CD4-positive, CD25-positive, alpha-beta regulatory T cell (primary cell): ENCODE measurements around the gene C3orf49. TPM values are rescaled to one million over a fixed set of nuclear protein-coding genes. Genes with fewer than 3 reads are reported as not detected.

Experiments used
- ATAC-seq, 2 donors: fragments of 150-1000 bp; cut with Tn5 transposase; one replicate each; pipeline ENCODE4 v1.10.0; 2021; ENCODE audit warnings: low read depth in 2 of 2, moderate number of reproducible peaks in 2 of 2, moderate library complexity in 1 of 2
- DNase-seq, 3 donors: peaks; one replicate each; pipeline versions ENCODE4 v3.0.0 to v3.0.0-alpha.2; 2012 to 2022; ENCODE audit warnings: mixed read lengths in 1 of 3
- H3K27ac ChIP-seq: one replicate; pipeline ENCODE4 v1.7.0; 2013; ENCODE audit warnings: mild to moderate bottlenecking, low read length; ENCODE audit not compliant: insufficient read depth, poor library complexity, severe bottlenecking
- H3K27me3 ChIP-seq: one replicate; pipeline ENCODE4 v1.7.0; 2013; ENCODE audit warnings: low read length; ENCODE audit not compliant: control insufficient read depth, insufficient read depth
- H3K36me3 ChIP-seq: one replicate; pipeline ENCODE4 v1.7.0; 2013; ENCODE audit warnings: mild to moderate bottlenecking, low read length, moderate library complexity; ENCODE audit not compliant: control insufficient read depth, insufficient read depth
- H3K4me1 ChIP-seq: 2 replicates; pipeline ENCODE4 v1.7.0; 2013; ENCODE audit warnings: mild to moderate bottlenecking, low read length; ENCODE audit not compliant: insufficient read depth, control insufficient read depth, poor library complexity, severe bottlenecking
- H3K4me3 ChIP-seq: one replicate; pipeline ENCODE4 v1.7.0; 2013; ENCODE audit warnings: low read depth, mild to moderate bottlenecking, low read length, moderate library complexity
- H3K9me3 ChIP-seq, 2 experiments: 1 replicate in 1 of 2; 2 replicates in 1 of 2; pipeline ENCODE4 v1.7.0; 2013; ENCODE audit warnings: low read length in 2 of 2, mild to moderate bottlenecking in 1 of 2, moderate library complexity in 1 of 2; ENCODE audit not compliant: control insufficient read depth in 2 of 2
- H3K27ac Mint-ChIP-seq, 3 donors: one replicate each; pipeline ENCODE4 v1.8.0; 2020 to 2022; ENCODE audit warnings: mild to moderate bottlenecking in 3 of 3, mixed read lengths in 3 of 3, moderate library complexity in 2 of 3
- H3K27me3 Mint-ChIP-seq: one replicate; pipeline ENCODE4 v1.8.0; 2022; ENCODE audit warnings: mild to moderate bottlenecking, mixed read lengths
- H3K36me3 Mint-ChIP-seq: one replicate; pipeline ENCODE4 v1.8.0; 2020; ENCODE audit warnings: mixed read lengths
- H3K4me1 Mint-ChIP-seq, 4 donors: one replicate each; pipeline ENCODE4 v1.8.0; 2020 to 2022; ENCODE audit warnings: mixed read lengths in 4 of 4, mild to moderate bottlenecking in 1 of 4
- H3K4me3 Mint-ChIP-seq, 4 donors: one replicate each; pipeline ENCODE4 v1.8.0; 2020 to 2022; ENCODE audit warnings: mild to moderate bottlenecking in 4 of 4, mixed read lengths in 4 of 4, moderate library complexity in 3 of 4
- H3K9me3 Mint-ChIP-seq, 7 donors: one replicate each; pipeline ENCODE4 v1.8.0; 2020 to 2022; ENCODE audit warnings: mixed read lengths in 7 of 7, mild to moderate bottlenecking in 3 of 7, moderate library complexity in 2 of 7
- polyA plus RNA-seq, 4 donors: library from polyadenylated mRNA; unstranded; fragments of 300-500 nt; fragmentation: Illumina TruSeq; gene quantifications; one replicate each; pipeline ENCODE4 v1.2.3, GENCODE V29; 2021
- total RNA-seq: library from RNA; stranded (reverse); gene quantifications from one replicate; pipeline ENCODE4 v1.2.3, GENCODE V29; 2022

The C3orf49 gene
- total and polyA plus RNA-seq, 5 donors from 2014 or later, result not detected

DNA sequence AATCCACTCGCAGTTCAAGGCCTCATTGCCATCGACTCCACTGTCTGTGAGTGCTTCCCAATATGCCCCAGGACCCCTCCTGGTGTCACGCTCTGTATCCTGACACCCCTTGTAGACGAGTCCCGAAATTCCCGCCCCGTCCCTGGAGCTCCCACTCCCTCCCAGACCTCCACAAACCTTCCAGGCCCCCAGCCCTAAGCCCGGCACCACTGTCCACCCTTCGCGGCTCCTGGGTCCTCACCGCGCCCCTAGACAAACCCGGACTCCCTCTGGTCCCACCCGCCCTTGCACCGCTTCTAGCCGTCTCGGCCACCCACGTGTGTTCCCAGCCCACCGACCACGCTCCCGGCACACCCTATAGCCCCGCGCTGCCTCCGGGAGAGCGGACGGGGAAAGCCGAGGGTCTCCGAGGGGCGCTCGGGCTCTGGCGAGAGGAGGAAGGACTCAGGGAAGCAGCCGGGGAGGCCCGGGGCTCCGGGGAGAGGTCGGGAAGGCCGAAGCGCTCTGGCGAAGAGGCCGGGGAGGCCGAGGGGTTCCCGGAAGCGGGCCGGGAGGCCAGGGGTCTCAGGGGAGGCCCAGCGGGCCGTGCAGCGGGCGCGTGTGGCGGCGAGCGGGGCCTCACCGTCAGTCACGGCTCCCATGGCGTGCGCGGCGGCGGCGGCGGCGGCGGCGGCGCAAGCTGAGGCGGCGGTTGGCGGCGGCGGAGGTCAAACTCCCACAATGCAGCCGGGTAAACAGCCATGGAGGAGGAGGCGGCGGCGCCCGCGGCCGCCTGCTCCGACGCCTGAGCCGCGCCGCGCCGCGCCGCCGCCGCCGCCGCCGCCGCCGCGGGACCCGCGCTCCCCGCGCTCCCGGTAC, 44.3 kb downstream of the C3orf49 start, which contains the start of the genes ATXN7 and THOC7:
Gene ATXN7, plus strand, starts transcription at position 718 of the 858 bp plus-strand sequence. CDS start 48,732 bp downstream, outside the sequence.
Gene THOC7, minus strand, starts transcription at position 656 of the 858 bp plus-strand sequence. Its CDS starts 15 bp downstream, at position 641.
- no peaks in the 10 kb centered on the region for H3K9me3 ChIP-seq
- peak within 1 kb of the TSS; percentile 94 to 98 (median 96) for H3K4me3 Mint-ChIP-seq
- H3K27me3 ChIP-seq, result no peaks in the 10 kb centered on the region
- peak within 1 kb of the TSS; percentile 84 for H3K4me3 ChIP-seq
- no peaks in the 10 kb centered on the region for H3K27me3 Mint-ChIP-seq
- H3K9me3 Mint-ChIP-seq, result no peaks in the 10 kb centered on the region
- ATAC-seq, result peak; percentile 81 to 83
- H3K36me3 Mint-ChIP-seq, result peaks cover 9% of the 10 kb centered on the region
- DNase-seq, result peak; percentile 66 to 77 (median 74)
- H3K4me1 Mint-ChIP-seq, result peaks cover 38 to 77% (median 63%) of the 10 kb centered on the region in 4 donors
- peaks cover 27% of the 10 kb centered on the region for H3K4me1 ChIP-seq
- no peaks in the 10 kb centered on the region for H3K36me3 ChIP-seq
- H3K27ac Mint-ChIP-seq, result peak within 1 kb of the TSS; percentile 95 to 96 (median 96)
- H3K27ac ChIP-seq, result peak within 1 kb of the TSS; percentile 63

- H3K4me3 Mint-ChIP-seq, result peak overlapping the region; percentile 94 to 98 (median 96)
- DNase-seq (peak; percentile 35 to 58 (median 42)), ATAC-seq (peak; percentile 38 to 41)
- peak overlapping the region; percentile 95 to 96 (median 96) for H3K27ac Mint-ChIP-seq
- no peaks in the 10 kb centered on the region for H3K9me3 Mint-ChIP-seq
- Histone ChIP-seq H3K4me3 (peak overlapping the region; percentile 73), H3K36me3 (no peaks in the 10 kb centered on the region), H3K9me3 (no peaks in the 10 kb centered on the region), H3K27ac (peak overlapping the region; percentile 63), H3K27me3 (no peaks in the 10 kb centered on the region), H3K4me1 (peaks cover 25% of the 10 kb centered on the region)
- peaks cover 40 to 76% (median 65%) of the 10 kb centered on the region in 4 donors for H3K4me1 Mint-ChIP-seq
- H3K27me3 Mint-ChIP-seq, result no peaks in the 10 kb centered on the region
- H3K36me3 Mint-ChIP-seq, result peaks cover 9% of the 10 kb centered on the region
These were observed 45.2 kb downstream of the C3orf49 start for GRCh38 chr3:63864008-63864964.

GRCh38 chr3:63864965-63865327, 45.8 kb downstream of the C3orf49 start:
- no peak for DNase-seq
- Mint-ChIP-seq H3K4me3 (peak overlapping the region; percentile 94 to 98 (median 96)), H3K9me3 (no peaks in the 10 kb centered on the region), H3K27me3 (no peaks in the 10 kb centered on the region), H3K27ac (peak overlapping the region; percentile 95 to 96 (median 96)), H3K36me3 (peaks cover 9% of the 10 kb centered on the region), H3K4me1 (peaks cover 41 to 79% (median 63%) of the 10 kb centered on the region in 4 donors)
- H3K27ac ChIP-seq, result peak overlapping the region; percentile 63
- peaks cover 24% of the 10 kb centered on the region for H3K4me1 ChIP-seq
- no peaks in the 10 kb centered on the region for H3K9me3 ChIP-seq
- no peaks in the 10 kb centered on the region for H3K36me3 ChIP-seq
- peak overlapping the region; percentile 73 for H3K4me3 ChIP-seq
- ATAC-seq, result no peak
- H3K27me3 ChIP-seq, result no peaks in the 10 kb centered on the region

- no peak for ATAC-seq
- no peak overlapping the region for H3K4me3 ChIP-seq
- H3K36me3 Mint-ChIP-seq, result peaks cover 9% of the 10 kb centered on the region
- peaks cover 23% of the 10 kb centered on the region for H3K4me1 ChIP-seq
- no peaks in the 10 kb centered on the region for H3K9me3 ChIP-seq
- H3K27ac Mint-ChIP-seq, result peak overlapping the region in 2 of 3 donors; percentile 39 to 76
- no peaks in the 10 kb centered on the region for H3K9me3 Mint-ChIP-seq
- H3K36me3 ChIP-seq, result no peaks in the 10 kb centered on the region
- peaks cover 46 to 75% (median 57%) of the 10 kb centered on the region in 4 donors for H3K4me1 Mint-ChIP-seq
- DNase-seq, result no peak
- H3K27me3 ChIP-seq, result no peaks in the 10 kb centered on the region
- H3K27ac ChIP-seq, result no peak overlapping the region
- peak overlapping the region in 1 of 4 donors; percentile 66 for H3K4me3 Mint-ChIP-seq
- H3K27me3 Mint-ChIP-seq, result no peaks in the 10 kb centered on the region
These were observed 48.1 kb downstream of the C3orf49 start for GRCh38 chr3:63867225-63867624.

GRCh38 chr3:63869940-63870614, 51.0 kb downstream of the C3orf49 start:
- no peak overlapping the region for H3K27ac Mint-ChIP-seq
- no peak overlapping the region for H3K27ac ChIP-seq
- peaks cover 49 to 73% (median 59%) of the 10 kb centered on the region in 4 donors for H3K4me1 Mint-ChIP-seq
- no peaks in the 10 kb centered on the region for H3K27me3 ChIP-seq
- ATAC-seq (no peak), DNase-seq (no peak)
- peak overlapping the region in 1 of 4 donors; percentile 10 for H3K4me3 Mint-ChIP-seq
- H3K36me3 ChIP-seq, result peaks cover 4% of the 10 kb centered on the region
- peaks cover 5% of the 10 kb centered on the region for H3K4me1 ChIP-seq
- no peaks in the 10 kb centered on the region for H3K9me3 Mint-ChIP-seq
- H3K4me3 ChIP-seq, result no peak overlapping the region
- no peaks in the 10 kb centered on the region for H3K27me3 Mint-ChIP-seq
- no peaks in the 10 kb centered on the region for H3K9me3 ChIP-seq
- H3K36me3 Mint-ChIP-seq, result peaks cover 9% of the 10 kb centered on the region

DNA sequence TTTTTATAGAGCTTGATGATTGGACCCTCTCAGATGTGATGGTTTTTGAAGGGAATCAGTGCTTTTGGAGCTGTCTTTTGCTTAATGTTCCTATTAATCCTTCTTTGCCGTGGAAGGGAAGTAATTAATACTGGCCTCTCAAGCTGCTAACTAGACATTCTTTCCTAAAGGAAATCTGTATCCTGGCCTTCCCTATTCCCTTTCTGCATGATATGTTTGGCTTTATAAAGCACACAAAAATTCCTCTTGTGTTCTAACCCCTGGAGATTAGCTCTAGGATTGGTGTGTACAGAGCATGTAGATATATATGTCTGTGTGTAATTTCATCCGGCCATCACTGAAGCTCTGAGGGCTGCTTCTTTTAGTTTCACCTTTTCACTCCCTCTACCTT, 51.5 kb downstream of the C3orf49 start:
- ATAC-seq (no peak), DNase-seq (no peak)
- Mint-ChIP-seq H3K9me3 (no peaks in the 10 kb centered on the region), H3K36me3 (peaks cover 9% of the 10 kb centered on the region), H3K4me3 (peak overlapping the region in 1 of 4 donors; percentile 29), H3K4me1 (peaks cover 48 to 74% (median 60%) of the 10 kb centered on the region in 4 donors), H3K27me3 (no peaks in the 10 kb centered on the region), H3K27ac (no peak overlapping the region)
- H3K27ac ChIP-seq, result no peak overlapping the region
- H3K9me3 ChIP-seq, result no peaks in the 10 kb centered on the region
- H3K27me3 ChIP-seq, result no peaks in the 10 kb centered on the region
- H3K4me3 ChIP-seq, result no peak overlapping the region
- H3K36me3 ChIP-seq, result peaks cover 4% of the 10 kb centered on the region
- H3K4me1 ChIP-seq, result no peaks in the 10 kb centered on the region
